AG10803 (cell line): ENCODE results near the gene SLC9C2.

Experiments
- DNase-seq: peaks from one replicate; pipeline ENCODE4 v3.0.0; 2010; ENCODE audit warnings: low read depth
- H3K4me3 ChIP-seq: 2 replicates; pipeline ENCODE4 v1.5.1; 2011; ENCODE audit warnings: mild to moderate bottlenecking, low read length, control low read depth
- CTCF ChIP-seq: conservative IDR thresholded peaks from 2 replicates; pipeline ENCODE4 v1.5.1; 2011; ENCODE audit warnings: mild to moderate bottlenecking, low read length, control low read depth, inconsistent platforms

The SLC9C2 gene

GRCh38 chr1:173536223-173536622 is 66.6 kb downstream of the SLC9C2 start:
- no peak for DNase-seq
- no peak for TF ChIP-seq CTCF
- H3K4me3 ChIP-seq, result no peak overlapping the region

- H3K4me3 ChIP-seq, result no peak overlapping the region
- TF ChIP-seq CTCF, result no peak
- no peak for DNase-seq
Measured at GRCh38 chr1:173532237-173532636, 70.6 kb downstream of the SLC9C2 start.

- no peak for DNase-seq
- H3K4me3 ChIP-seq, result no peak overlapping the region
- no peak for TF ChIP-seq CTCF
Measured at GRCh38 chr1:173530795-173531693, 71.8 kb downstream of the SLC9C2 start.

- TF ChIP-seq CTCF, result no peak
- no peak for DNase-seq
- no peak overlapping the region for H3K4me3 ChIP-seq
Measured at GRCh38 chr1:173529106-173529505, 73.8 kb downstream of the SLC9C2 start.

- TF ChIP-seq CTCF, result no peak
- DNase-seq, result no peak
- no peak overlapping the region for H3K4me3 ChIP-seq
Measured at GRCh38 chr1:173527151-173527826, 75.6 kb downstream of the SLC9C2 start.

GRCh38 chr1:173525926-173526325 is 76.9 kb downstream of the SLC9C2 start:
- no peak for TF ChIP-seq CTCF
- DNase-seq, result no peak
- H3K4me3 ChIP-seq, result no peak overlapping the region

- TF ChIP-seq CTCF, result no peak
- no peak overlapping the region for H3K4me3 ChIP-seq
- DNase-seq, result no peak
Measured at GRCh38 chr1:173523329-173523728, 79.5 kb downstream of the SLC9C2 start.
